ENCODE results near the gene DNAJC1.

DNA sequence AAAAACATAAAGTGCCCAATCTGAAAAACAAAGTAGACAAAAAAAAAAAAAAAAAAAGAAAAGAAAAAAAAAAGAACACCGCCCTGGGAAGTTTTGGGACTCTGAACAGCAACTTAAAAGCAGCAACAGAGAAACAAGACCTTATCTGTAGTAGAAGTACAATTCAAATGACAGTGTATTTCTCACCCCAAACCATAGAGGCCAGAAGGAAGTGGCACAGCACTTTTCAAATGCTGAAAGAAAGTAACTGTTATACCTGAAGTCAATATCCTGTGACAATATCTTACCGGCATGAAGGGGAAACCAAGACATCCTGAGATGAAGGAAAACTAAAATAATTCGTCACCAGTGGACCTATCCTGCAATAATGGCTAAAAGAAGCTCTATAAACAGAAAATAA lies 112.1 kb downstream of the DNAJC1 start:
- TF ChIP-seq, protein P1, sequence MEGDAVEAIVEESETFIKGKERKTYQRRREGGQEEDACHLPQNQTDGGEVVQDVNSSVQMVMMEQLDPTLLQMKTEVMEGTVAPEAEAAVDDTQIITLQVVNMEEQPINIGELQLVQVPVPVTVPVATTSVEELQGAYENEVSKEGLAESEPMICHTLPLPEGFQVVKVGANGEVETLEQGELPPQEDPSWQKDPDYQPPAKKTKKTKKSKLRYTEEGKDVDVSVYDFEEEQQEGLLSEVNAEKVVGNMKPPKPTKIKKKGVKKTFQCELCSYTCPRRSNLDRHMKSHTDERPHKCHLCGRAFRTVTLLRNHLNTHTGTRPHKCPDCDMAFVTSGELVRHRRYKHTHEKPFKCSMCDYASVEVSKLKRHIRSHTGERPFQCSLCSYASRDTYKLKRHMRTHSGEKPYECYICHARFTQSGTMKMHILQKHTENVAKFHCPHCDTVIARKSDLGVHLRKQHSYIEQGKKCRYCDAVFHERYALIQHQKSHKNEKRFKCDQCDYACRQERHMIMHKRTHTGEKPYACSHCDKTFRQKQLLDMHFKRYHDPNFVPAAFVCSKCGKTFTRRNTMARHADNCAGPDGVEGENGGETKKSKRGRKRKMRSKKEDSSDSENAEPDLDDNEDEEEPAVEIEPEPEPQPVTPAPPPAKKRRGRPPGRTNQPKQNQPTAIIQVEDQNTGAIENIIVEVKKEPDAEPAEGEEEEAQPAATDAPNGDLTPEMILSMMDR (IDR thresholded peaks at IDR 0.05; ENCODE audit: low read length), result no peak
- no peak for TF ChIP-seq EZH2 (IDR thresholded peaks at IDR 0.05; ENCODE audit: borderline replicate concordance, low read length)
